Gastrocnemius medialis (tissue), 4 donors: Measurements from ENCODE around the gene PATJ.

Experiments used
- POLR2A ChIP-seq, 2 donors: fragments of 450-650 bp; IDR thresholded peaks; one replicate each; pipeline ENCODE4 v1.6.1; 2017; ENCODE audit warnings: antibody characterized with exemption in 2 of 2, mild to moderate bottlenecking in 2 of 2, moderate library complexity in 2 of 2
- TF ChIP-seq, protein P1 (sequence below), 5 experiments: fragments of 450-650 bp in 3 of 5; fragments of 200-600 bp in 2 of 5; sonication (generic) in 2 of 5; IDR thresholded peaks in 4 of 5; conservative IDR thresholded peaks in 1 of 5; 1 replicate in 4 of 5; 2 replicates in 1 of 5; pipeline ENCODE4 v1.5.1; 2016 to 2019; ENCODE audit warnings: antibody characterized with exemption in 5 of 5, mild to moderate bottlenecking in 3 of 5, moderate library complexity in 3 of 5

DNA sequence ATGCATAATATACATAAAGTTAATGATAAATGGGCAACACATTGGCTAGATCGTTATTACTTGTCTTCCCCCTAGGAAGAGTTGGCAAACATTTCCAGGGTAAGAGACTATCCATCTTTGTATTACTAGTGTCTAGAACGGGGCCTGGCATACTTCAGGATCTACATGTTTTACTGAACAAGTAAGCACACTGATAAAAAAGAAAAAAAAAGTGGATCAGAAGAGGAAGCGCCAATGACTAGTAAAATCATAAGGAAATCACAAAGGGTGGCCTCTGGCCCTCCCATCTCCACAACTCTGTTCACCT lies 17.8 kb upstream of the PATJ start:
- TF ChIP-seq, protein P1, sequence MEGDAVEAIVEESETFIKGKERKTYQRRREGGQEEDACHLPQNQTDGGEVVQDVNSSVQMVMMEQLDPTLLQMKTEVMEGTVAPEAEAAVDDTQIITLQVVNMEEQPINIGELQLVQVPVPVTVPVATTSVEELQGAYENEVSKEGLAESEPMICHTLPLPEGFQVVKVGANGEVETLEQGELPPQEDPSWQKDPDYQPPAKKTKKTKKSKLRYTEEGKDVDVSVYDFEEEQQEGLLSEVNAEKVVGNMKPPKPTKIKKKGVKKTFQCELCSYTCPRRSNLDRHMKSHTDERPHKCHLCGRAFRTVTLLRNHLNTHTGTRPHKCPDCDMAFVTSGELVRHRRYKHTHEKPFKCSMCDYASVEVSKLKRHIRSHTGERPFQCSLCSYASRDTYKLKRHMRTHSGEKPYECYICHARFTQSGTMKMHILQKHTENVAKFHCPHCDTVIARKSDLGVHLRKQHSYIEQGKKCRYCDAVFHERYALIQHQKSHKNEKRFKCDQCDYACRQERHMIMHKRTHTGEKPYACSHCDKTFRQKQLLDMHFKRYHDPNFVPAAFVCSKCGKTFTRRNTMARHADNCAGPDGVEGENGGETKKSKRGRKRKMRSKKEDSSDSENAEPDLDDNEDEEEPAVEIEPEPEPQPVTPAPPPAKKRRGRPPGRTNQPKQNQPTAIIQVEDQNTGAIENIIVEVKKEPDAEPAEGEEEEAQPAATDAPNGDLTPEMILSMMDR (IDR thresholded peaks at IDR 0.05 in 4 of 5, conservative IDR thresholded peaks at IDR 0.05 in 1 of 5): no peak
- no peak for TF ChIP-seq POLR2A (IDR thresholded peaks at IDR 0.05)
